Colonic mucosa (tissue), 4 donors: ENCODE measurements around the gene SLCO4A1. TPM values are rescaled to one million over a fixed set of nuclear protein-coding genes. Genes with fewer than 3 reads are reported as not detected.

ENCODE experiments used
- DNase-seq: peaks from one replicate; pipeline ENCODE4 v3.0.0-alpha.2; 2020
- H3K27ac ChIP-seq: fragments of 200-600 bp; one replicate; pipeline ENCODE4 v1.8.0; 2021
- H3K27me3 ChIP-seq: fragments of 200-600 bp; one replicate; pipeline ENCODE4 v1.8.0; 2021
- H3K36me3 ChIP-seq: fragments of 200-600 bp; one replicate; pipeline ENCODE4 v1.8.0; 2021
- H3K4me1 ChIP-seq: fragments of 200-600 bp; one replicate; pipeline ENCODE4 v1.8.0; 2021; ENCODE audit warnings: mild to moderate bottlenecking
- H3K4me3 ChIP-seq: fragments of 200-600 bp; one replicate; pipeline ENCODE4 v1.8.0; 2021
- H3K9ac ChIP-seq, 2 donors: one replicate each; pipeline ENCODE4 v1.7.0; 2013; ENCODE audit warnings: control low read depth in 2 of 2, low read depth in 2 of 2, low read length in 2 of 2
- H3K9me3 ChIP-seq: fragments of 200-600 bp; one replicate; pipeline ENCODE4 v1.8.0; 2021
- CTCF ChIP-seq: fragments of 200-600 bp; IDR thresholded peaks from one replicate; pipeline ENCODE4 v1.8.0; 2022; ENCODE audit warnings: antibody characterized with exemption, mild to moderate bottlenecking
- intact Hi-C: fragments of 100-400 bp; cut with DNase I; formaldehyde crosslinking; loops from one replicate; pipeline ENCODE4 v1.14.1; 2022
- total RNA-seq, 2 donors: library from RNA; stranded (reverse); fragmentation: NEBNext Ultra II Directional in 1 of 2; extraction: Animal tissue kit (Norgen Biotek cat#: 25700) in 1 of 2; gene quantifications; one replicate each; pipeline ENCODE4 v1.2.1, GENCODE V29; 2021
- donor health status: healthy.
- donor health status: DM: no; HTN: no; CAD: no.
- donor health status: DM: no; HTN: no; CAD: no.

Gene SLCO4A1
- total RNA-seq, 2 donors from 2014 or later: 39.7 to 42.9 TPM

DNA sequence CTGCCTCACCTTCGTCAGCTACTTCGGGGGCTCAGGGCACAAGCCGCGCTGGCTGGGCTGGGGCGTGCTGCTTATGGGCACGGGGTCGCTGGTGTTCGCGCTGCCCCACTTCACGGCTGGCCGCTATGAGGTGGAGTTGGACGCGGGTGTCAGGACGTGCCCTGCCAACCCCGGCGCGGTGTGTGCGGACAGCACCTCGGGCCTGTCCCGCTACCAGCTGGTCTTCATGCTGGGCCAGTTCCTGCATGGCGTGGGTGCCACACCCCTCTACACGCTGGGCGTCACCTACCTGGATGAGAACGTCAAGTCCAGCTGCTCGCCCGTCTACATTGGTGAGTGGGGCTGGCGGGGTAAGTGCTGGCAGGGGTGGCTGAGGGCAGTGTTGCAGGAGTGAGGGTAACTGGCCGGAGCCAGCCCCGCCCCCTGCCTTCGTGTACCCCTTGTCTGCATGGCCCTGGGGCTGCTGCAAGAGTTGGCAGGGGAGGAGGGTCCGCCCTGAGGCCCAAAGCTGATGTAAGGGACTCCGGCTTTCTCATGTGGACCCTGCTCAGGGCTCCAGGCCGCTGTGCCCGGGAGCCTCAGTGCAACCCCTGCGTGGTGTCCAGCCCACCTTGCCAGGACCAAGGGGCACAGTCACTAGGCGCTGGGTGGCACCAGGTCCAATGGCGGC lies 14.8 kb downstream of the SLCO4A1 start:
- TF ChIP-seq CTCF: no peak
- H3K27me3 ChIP-seq: no peaks in the 10 kb centered on the region
- H3K4me1 ChIP-seq: peaks cover 12% of the 10 kb centered on the region
- no peaks in the 10 kb centered on the region for H3K9me3 ChIP-seq
- H3K4me3 ChIP-seq: no peak overlapping the region
- H3K9ac ChIP-seq: no peak overlapping the region
- intact Hi-C loops: no loop called here
- no peak for DNase-seq
- H3K27ac ChIP-seq: no peak overlapping the region
- no peaks in the 10 kb centered on the region for H3K36me3 ChIP-seq

GRCh38 chr20:62657589-62657942 lies 15.3 kb downstream of the SLCO4A1 start:
- Histone ChIP-seq H3K27me3 (no peaks in the 10 kb centered on the region), H3K9ac (no peak overlapping the region), H3K36me3 (no peaks in the 10 kb centered on the region), H3K27ac (no peak overlapping the region), H3K4me1 (peaks cover 9% of the 10 kb centered on the region), H3K9me3 (no peaks in the 10 kb centered on the region), H3K4me3 (no peak overlapping the region)
- intact Hi-C loops: no loop called here
- DNase-seq: no peak
- no peak for TF ChIP-seq CTCF

DNA sequence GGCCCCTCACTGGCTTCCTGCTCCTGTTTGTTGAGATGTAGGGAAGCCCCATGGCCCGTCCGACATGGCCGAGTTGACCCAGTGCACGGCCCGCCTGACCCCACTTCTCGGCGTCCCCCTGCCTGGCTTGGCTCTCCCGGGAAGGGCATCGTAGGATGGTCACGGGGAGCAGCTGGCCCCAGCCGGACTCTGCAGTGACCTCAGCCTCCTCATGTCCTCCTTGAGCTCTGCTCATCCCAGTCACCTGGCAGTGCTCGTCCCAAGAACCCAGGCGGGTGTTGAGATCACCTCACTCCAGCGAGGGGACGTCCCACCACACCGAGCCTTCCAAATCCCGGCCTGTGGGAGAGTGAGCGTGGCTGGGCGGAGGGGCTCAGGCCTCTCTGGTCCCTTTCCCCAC lies 15.7 kb downstream of the SLCO4A1 start:
- DNase-seq: no peak
- intact Hi-C loops: no loop called here
- Histone ChIP-seq H3K4me1 (peaks cover 5% of the 10 kb centered on the region), H3K4me3 (no peak overlapping the region), H3K9ac (no peak overlapping the region), H3K9me3 (no peaks in the 10 kb centered on the region), H3K27ac (no peak overlapping the region), H3K27me3 (no peaks in the 10 kb centered on the region), H3K36me3 (no peaks in the 10 kb centered on the region)
- no peak for TF ChIP-seq CTCF

GRCh38 chr20:62658593-62659178 lies 16.4 kb downstream of the SLCO4A1 start:
- Histone ChIP-seq H3K27me3 (no peaks in the 10 kb centered on the region), H3K4me1 (no peaks in the 10 kb centered on the region), H3K27ac (no peak overlapping the region), H3K9me3 (no peaks in the 10 kb centered on the region), H3K9ac (peak overlapping the region in 1 of 2 donors; percentile 24), H3K4me3 (no peak overlapping the region), H3K36me3 (no peaks in the 10 kb centered on the region)
- no peak for DNase-seq
- no peak for TF ChIP-seq CTCF
- intact Hi-C loops: no loop called here

GRCh38 chr20:62659488-62660239 lies 17.4 kb downstream of the SLCO4A1 start:
- DNase-seq: no peak

More at GRCh38 chr20:62659488-62660239, 17.4 kb downstream of the SLCO4A1 start:
- no peaks in the 10 kb centered on the region for H3K27me3 ChIP-seq
- intact Hi-C loops: no loop called here
- no peak for TF ChIP-seq CTCF
- H3K36me3 ChIP-seq: no peaks in the 10 kb centered on the region
- H3K4me1 ChIP-seq: no peaks in the 10 kb centered on the region
- H3K9ac ChIP-seq: no peak overlapping the region
- no peak overlapping the region for H3K4me3 ChIP-seq
- no peaks in the 10 kb centered on the region for H3K9me3 ChIP-seq
- H3K27ac ChIP-seq: no peak overlapping the region
